ENCODE results near the gene SIRPA. TPM values are rescaled to one million over a fixed set of nuclear protein-coding genes. Genes with fewer than 3 reads are reported as not detected.

Gene SIRPA
- total and polyA plus RNA-seq, 2 of the 8 experiments (the other 6 are each of a cell fraction or from before 2014, with no cell fraction given) = 3.9 to 4.3 TPM

DNA sequence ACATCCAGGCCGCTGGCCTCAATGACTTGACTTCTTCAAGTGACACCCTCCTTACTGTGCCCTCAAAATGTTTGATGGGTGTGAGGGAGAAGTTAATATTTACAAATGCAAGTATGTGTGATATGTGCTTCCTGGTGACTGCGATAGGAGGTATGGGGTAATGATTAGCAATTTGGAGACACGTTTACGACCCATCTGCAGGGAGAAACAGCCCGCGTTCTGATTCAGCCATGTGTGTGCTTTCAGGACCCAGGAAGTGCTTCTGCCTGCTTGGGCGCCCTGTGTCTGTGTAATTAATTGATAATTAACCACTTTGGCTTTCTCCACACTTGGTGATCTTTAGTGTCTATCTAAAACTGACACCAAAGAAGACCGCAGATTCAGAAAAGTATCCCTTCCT is 25.0 kb downstream of the SIRPA start:
- Histone ChIP-seq H2BK20ac (ENCODE audit: low read length) (no peak overlapping the region), H3K36me3 (ENCODE audit: control insufficient read depth in 2 of 4, insufficient read depth in 4 of 4, low read length in 3 of 4) (no peaks in the 10 kb centered on the region; a peak in 1 of 8 replicates)

More for the DNA sequence above, 25.0 kb downstream of the SIRPA start:
- TF ChIP-seq, protein P1, sequence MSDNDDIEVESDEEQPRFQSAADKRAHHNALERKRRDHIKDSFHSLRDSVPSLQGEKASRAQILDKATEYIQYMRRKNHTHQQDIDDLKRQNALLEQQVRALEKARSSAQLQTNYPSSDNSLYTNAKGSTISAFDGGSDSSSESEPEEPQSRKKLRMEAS (IDR thresholded peaks at IDR 0.05) = no peak
- TF ChIP-seq NANOG (IDR thresholded peaks at IDR 0.05; ENCODE audit: insufficient read depth, low read depth, low read length, poor library complexity, severe bottlenecking) = no peak
- no peak for TF ChIP-seq HDAC6 (IDR thresholded peaks at IDR 0.05; ENCODE audit: low read depth, low read length)
- TF ChIP-seq PHF8 (conservative IDR thresholded peaks at IDR 0.05; ENCODE audit: low read depth, low read length) = no peak
- TF ChIP-seq SP2 (IDR thresholded peaks at IDR 0.05; ENCODE audit: low read length) = no peak
- TF ChIP-seq ZNF274 (IDR thresholded peaks at IDR 0.05; ENCODE audit: borderline replicate concordance, extremely low read depth, low read length) = no peak
- TF ChIP-seq SIRT6 (IDR thresholded peaks at IDR 0.05; ENCODE audit: low read length) = no peak
- Histone ChIP-seq H3K79me1 (ENCODE audit: low read depth, low read length) (no peaks in the 10 kb centered on the region), H4K20me1 (replicated peaks in 1 of 2; ENCODE audit: control insufficient read depth in 1 of 2, insufficient read depth in 2 of 2, low read length in 2 of 2) (no peaks in the 10 kb centered on the region), H3K4me3 (ENCODE audit: extremely low read depth in 1 of 4, insufficient read depth in 2 of 4, low read depth in 3 of 4, low read length in 4 of 4) (no peak overlapping the region), H3K14ac (ENCODE audit: insufficient read length) (no peak overlapping the region), H2BK15ac (ENCODE audit: low read length) (no peak overlapping the region), H3K23me2 (ENCODE audit: low read depth, low read length) (no peaks in the 10 kb centered on the region), H3K27me3 (replicated peaks in 1 of 4; ENCODE audit: control insufficient read depth in 3 of 4, extremely low read depth in 1 of 4, insufficient read depth in 3 of 4, low read length in 3 of 4) (no peaks in the 10 kb centered on the region), H4K91ac (replicated peaks; ENCODE audit: insufficient read length, low read length) (no peak overlapping the region), H3K18ac (ENCODE audit: extremely low read depth, low read length) (no peak overlapping the region), H4K8ac (ENCODE audit: extremely low read depth, insufficient read depth, low read length) (no peak overlapping the region), H3K56ac (replicated peaks; ENCODE audit: insufficient read length, low read depth, low read length) (no peak overlapping the region), H3K79me2 (ENCODE audit: control insufficient read depth in 1 of 2, insufficient read depth in 2 of 2, low read length in 2 of 2) (no peaks in the 10 kb centered on the region), H3K23ac (ENCODE audit: insufficient read length) (no peak overlapping the region), H2AFZ (ENCODE audit: low read length) (no peak overlapping the region), H3K9me3 (ENCODE audit: insufficient read depth in 2 of 2, low read depth in 1 of 2, low read length in 1 of 2) (no peaks in the 10 kb centered on the region), H2BK12ac (ENCODE audit: low read depth, low read length) (no peak overlapping the region), H2BK120ac (replicated peaks; ENCODE audit: low read depth, low read length) (no peak overlapping the region), H3K4ac (replicated peaks; ENCODE audit: insufficient read length, low read depth, low read length) (no peak overlapping the region), H3K9ac (replicated peaks in 1 of 4; ENCODE audit: extremely low read depth in 1 of 4, low read depth in 3 of 4, low read length in 3 of 4) (no peak overlapping the region), H3K4me2 (ENCODE audit: insufficient read depth in 1 of 2, low read depth in 2 of 2, low read length in 2 of 2) (no peak overlapping the region), H3K4me1 (replicated peaks in 1 of 4; ENCODE audit: control insufficient read depth in 3 of 4, insufficient read depth in 4 of 4, low read length in 3 of 4) (no peaks in the 10 kb centered on the region; a peak in 1 of 7 replicates), H2AK5ac (ENCODE audit: low read depth, low read length) (no peak overlapping the region), H4K5ac (ENCODE audit: insufficient read length, low read depth, low read length) (no peak overlapping the region), H2BK5ac (ENCODE audit: low read depth, low read length) (no peak overlapping the region), H3K27ac (ENCODE audit: low read depth, low read length) (no peak overlapping the region)
- WGBS, 2 experiments (ENCODE audit: extremely low coverage in 1 of 2, insufficient coverage in 1 of 2, insufficient read length in 1 of 2, insufficient replicate concordance in 2 of 2, low coverage in 1 of 2, low lambda C conversion rate in 2 of 2, missing lambda C conversion rate in 1 of 2) = 88% methylated on average over 8 of the region's 8 CpGs; no CpG with 5 or more reads in 1 of the 2 experiments
- ChIA-PET POLR2A (ENCODE audit: partially characterized antibody) (no interaction called here), CTCF (ENCODE audit: partially characterized antibody) (interaction anchor here (0.9 to 3.0 kb wide), 2 partner anchors 20 to 38 kb away, joined by 3 to 9 read pairs; no protein-coding TSS in a partner anchor)
- DNase-seq (ENCODE audit: low read depth in 1 of 2, low spot score in 2 of 2) = no peak
- FAIRE-seq = no peak
